ENCODE measurements around the gene TPRN.

- TF ChIP-seq CTCF (IDR thresholded peaks at IDR 0.05) (no peak), EZH2phosphoT487 (IDR thresholded peaks at IDR 0.05) (no peak)
These were observed 33.9 kb downstream of the TPRN start for GRCh38 chr9:137166380-137167229.

Measured in neural progenitor cell (in vitro differentiated cells).